Activated CD8-positive, alpha-beta memory T cell treated with anti-CD3 and anti-CD28 coated beads for 36 hours (primary cell): ENCODE data around the gene ABCA1. TPM values are rescaled to one million over a fixed set of nuclear protein-coding genes. Genes with fewer than 3 reads are reported as not detected.

Experiments used
- CTCF ChIA-PET: fragments of 350-600 bp; sonication (Branson Sonifier 250); formaldehyde crosslinking; loops from one replicate; lab custom pipeline; 2021; ENCODE audit warnings: antibody characterized with exemption; lab: Charles Lee
- POLR2A ChIA-PET: fragments of 350-600 bp; sonication (Branson Sonifier 250); formaldehyde crosslinking; loops from one replicate; lab custom pipeline; 2021; ENCODE audit warnings: antibody characterized with exemption; lab: Charles Lee
- total RNA-seq, 2 experiments: library from RNA; stranded (reverse); gene quantifications; one replicate each; pipeline ENCODE4 v1.2.3, GENCODE V29; 2021

Gene ABCA1
- total RNA-seq, 2 experiments from 2014 or later, result 0.29 to 0.32 TPM

DNA sequence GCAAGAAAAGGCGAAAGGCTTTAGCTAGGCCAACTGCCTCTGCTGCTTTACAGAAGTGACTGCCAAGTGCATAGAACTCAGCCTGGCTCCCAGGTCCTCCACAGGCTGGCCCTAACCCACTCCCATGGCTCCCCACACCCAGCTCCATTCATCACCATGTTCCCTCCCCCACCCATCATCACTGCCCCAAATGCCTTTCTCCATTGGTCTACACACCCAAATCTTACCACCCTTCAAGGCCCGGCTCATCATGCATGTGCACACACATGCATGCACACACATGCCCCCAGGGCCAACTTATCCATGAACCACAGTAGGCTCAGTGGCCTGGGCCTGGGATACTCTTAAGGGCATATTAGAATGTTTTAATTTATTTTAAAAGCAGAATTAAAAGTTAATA lies 44.8 kb downstream of the ABCA1 start:
- ChIA-PET CTCF (no interaction called here), POLR2A (no interaction called here)

DNA sequence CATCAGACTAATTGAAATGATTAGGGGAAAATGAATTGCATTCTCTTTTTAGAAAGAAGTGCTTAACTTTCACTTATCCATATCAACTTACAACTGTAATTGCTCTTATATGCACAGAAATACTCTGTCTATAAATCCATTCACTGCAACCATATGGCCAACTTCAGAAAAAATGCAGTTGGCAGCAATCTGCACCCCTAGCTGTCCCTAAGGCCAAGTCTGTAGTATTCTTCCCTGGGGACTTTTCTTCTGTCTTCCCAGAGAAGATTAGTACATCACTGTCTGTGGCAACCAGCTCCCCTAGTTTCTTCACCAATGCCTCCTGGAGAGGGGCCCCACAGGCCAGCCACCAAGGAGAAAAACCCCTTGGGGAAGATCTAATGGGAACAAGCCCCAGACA lies 45.4 kb downstream of the ABCA1 start:
- ChIA-PET POLR2A (no interaction called here), CTCF (no interaction called here)

- CTCF ChIA-PET, result no interaction called here
- POLR2A ChIA-PET, result no interaction called here
Measured at GRCh38 chr9:104882086-104882485, 45.9 kb downstream of the ABCA1 start.

DNA sequence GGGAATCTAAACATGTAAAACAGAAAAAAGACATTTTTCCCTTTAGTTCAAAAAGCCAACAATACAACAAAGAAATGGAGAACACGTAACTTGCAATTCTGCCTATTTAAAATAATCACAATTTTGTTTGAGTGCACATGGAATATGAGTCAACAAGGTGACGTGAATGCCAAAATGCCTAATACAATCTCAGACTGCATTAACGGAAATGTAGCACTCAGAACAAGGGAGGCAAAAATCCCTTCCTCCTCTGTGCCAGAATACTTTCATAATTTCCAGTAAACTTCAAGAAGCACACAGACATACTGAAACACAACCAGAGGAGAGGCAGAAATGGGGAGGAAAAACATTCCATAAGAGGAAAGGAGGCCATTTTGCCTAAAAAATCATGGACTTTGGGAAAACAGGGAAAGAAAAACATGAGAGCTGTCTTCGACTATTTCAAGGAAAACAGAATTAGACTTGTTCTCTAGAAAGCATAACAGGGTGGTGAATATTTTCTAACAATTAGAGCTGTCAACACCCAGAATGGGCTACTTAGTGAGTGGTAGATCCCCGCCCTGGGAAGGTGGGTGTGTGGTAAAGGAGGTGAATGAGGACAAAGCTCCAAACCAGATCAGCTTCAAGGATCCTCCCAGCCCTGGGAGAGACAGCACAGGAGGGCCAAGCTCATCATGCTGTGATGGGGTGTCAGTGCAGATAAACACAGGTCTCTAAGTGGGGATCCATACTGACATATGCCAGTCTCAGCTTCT lies 48.2 kb downstream of the ABCA1 start:
- CTCF ChIA-PET, result no interaction called here
- POLR2A ChIA-PET, result no interaction called here

DNA sequence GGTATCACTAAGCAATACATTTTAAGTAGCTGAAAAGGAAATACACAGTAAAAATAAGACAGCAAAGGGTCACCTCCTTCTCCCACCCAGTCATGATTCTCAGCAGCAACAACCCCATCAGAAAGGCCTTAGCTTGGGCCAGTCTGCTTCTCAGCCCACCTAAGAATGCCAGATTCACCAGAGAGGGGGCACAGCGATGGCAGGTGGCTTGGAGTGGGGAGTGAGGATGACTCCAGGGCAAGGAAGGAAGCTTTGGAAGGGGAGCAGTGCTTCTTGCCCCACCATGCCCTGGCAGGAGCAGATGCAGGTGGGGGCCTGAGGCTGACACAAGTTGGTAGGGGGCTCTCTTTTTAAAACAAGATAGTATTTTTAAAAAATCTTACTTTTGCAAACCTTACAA lies 51.4 kb downstream of the ABCA1 start:
- POLR2A ChIA-PET, result no interaction called here
- CTCF ChIA-PET, result no interaction called here

- POLR2A ChIA-PET, result no interaction called here
- CTCF ChIA-PET, result interaction anchor here (0.5 kb wide), 1 partner anchor 18 kb away, joined by 3 read pairs; no protein-coding TSS in a partner anchor
Measured at GRCh38 chr9:104875897-104876296, 52.1 kb downstream of the ABCA1 start.

DNA sequence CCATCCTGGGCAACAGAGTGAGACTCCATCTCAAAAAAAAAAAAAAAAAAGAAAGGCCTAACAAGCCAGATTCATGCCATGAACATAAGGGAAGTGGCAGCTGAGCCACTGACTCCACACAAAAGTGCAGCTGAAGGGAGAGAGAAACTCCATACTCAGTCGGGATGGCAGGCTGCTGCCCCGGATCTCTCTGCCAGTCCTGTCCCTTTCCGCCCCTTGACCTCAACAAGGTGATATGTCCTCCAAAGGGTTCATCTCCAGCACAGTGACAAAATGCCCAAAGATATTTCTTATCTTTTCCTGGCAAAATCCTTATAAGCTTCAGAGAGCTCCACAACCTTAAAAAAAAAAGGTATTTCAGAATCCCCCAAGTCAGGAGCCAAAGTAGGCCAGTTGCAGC lies 52.6 kb downstream of the ABCA1 start:
- ChIA-PET POLR2A (no interaction called here), CTCF (interaction anchor here (0.5 kb wide), 1 partner anchor 18 kb away, joined by 3 read pairs; no protein-coding TSS in a partner anchor)

DNA sequence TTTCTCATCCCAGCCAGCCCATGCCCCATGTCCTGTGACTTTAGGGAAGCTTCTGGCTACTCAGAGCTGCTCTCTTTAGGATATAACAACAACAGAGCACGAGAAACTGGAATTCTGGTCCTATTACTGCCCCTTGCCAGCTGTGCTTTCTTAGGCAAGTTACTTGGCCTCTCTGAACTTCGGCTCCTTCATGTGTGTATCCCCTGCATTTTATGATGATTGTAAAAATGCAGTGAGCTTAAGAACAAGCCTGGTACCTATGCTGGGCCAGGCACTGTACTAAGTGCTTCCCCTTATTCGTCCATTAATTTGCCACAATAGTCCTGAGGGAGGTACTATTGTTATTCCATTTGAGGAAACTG lies 54.5 kb downstream of the ABCA1 start:
- ChIA-PET POLR2A (no interaction called here), CTCF (interaction anchor here (0.6 kb wide), 1 partner anchor 336 kb away, joined by 3 read pairs; no protein-coding TSS in a partner anchor)

- POLR2A ChIA-PET, result no interaction called here
- CTCF ChIA-PET, result interaction anchor here (0.6 kb wide), 1 partner anchor 337 kb away, joined by 3 read pairs; no protein-coding TSS in a partner anchor
Measured at GRCh38 chr9:104872656-104873488, 55.1 kb downstream of the ABCA1 start.

DNA sequence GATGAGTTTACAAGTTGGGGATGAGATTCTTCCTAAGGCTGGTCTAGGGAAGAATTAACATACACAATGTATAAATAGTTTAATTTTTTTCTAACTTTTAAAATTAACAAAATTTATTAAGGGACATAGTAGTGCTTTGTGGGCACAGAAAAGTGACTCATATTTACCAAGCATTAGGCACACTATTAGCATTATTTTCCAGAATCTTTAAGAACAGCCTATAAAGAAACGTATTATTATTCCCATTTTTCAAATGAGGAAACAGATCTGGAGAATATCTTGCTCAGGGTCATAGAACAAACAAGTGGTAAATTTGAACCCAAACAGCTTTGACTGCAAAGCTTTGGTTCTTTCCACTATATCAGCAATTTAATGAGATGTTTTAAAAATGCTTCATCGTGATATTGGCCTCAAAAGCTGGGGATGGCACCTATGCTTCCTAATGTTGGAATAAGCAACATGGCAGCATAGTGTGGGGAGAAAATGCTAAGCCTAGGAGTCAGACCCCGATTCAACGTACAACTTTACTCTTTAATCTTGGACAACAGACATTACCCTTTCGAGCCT lies 55.9 kb downstream of the ABCA1 start:
- ChIA-PET POLR2A (no interaction called here), CTCF (no interaction called here)

DNA sequence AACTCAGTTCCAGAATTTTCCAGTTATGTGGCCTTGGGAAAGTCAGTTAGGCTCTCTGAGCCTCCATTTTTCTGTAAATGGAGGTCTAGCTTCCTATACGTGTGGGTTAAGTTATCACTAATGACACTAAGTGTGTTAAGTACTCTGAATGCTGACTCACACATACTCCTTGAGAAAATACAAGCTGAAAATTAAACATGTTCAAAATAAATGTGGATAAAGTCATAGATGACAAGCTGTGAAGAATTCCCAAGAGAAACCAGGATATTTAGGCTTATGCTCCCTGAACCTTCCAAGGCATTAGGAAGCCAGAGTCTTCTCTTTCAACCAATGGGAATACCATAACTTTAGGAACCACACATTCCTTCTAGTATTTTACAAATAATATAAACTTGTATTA lies 58.1 kb downstream of the ABCA1 start:
- ChIA-PET CTCF (no interaction called here), POLR2A (no interaction called here)

GRCh38 chr9:104868687-104869404 lies 59.1 kb downstream of the ABCA1 start:
- ChIA-PET POLR2A (no interaction called here), CTCF (interaction anchor here (0.9 kb wide), 1 partner anchor 287 kb away, joined by 3 read pairs; no protein-coding TSS in a partner anchor)

DNA sequence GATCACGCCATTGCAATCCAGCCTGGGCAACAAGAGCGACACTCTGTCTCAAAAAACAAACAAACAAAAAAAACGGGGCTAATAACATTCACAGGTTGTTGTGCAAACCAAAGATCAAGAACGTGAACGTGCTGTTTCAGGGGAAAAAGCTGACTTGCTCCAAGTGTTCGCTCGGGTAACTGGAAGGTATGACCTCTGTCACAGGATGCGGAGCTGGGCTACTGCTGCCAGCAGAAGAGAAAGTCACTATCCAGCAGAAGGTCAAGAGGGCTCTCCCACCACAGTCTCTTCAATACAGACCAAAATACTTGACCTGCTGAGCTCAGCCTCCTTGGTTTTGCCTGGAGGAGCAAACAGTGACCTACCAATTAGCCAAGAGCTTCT lies 59.7 kb downstream of the ABCA1 start:
- CTCF ChIA-PET, result interaction anchor here (0.9 kb wide), 1 partner anchor 288 kb away, joined by 3 read pairs; no protein-coding TSS in a partner anchor
- POLR2A ChIA-PET, result no interaction called here

DNA sequence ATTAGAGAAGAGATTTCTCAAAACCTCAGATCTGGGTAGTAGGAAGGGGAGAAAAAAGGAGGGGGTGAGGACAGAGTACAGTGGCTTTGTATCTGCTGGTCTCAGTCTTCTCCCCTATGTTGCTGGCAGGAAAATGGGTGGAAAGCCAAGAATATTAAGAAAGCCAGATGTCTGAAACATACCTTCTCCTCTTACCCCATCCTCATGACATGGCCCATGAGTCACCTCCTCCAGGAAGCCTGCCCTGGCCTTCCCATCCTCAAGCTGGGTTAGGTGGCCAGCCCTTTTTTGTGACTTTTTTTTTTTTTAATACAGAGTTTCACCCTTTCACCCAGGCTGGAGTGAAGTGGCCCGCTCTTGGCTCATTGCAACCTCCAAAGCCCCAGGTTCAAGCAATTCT lies 61.8 kb downstream of the ABCA1 start:
- ChIA-PET CTCF (no interaction called here), POLR2A (no interaction called here)

DNA sequence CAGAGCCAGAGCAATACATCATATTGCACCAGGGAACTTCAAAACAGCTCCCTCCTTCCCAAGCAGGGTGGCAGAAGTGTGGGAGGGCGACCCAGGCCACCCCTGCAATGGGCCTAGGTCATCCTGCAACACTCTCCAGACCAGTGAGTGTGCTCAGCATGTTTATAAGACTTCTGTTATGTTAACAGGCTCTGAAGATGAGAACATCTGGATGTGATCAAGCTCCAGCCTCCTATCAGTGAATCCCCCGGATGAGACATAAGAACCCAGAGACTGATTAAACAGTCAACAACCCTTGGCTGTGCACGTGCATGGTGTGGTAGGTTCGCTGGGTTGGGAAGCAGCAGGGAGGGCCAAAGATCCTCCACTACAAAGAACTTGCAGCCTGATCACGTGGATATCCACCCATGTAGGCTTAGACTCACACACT lies 63.3 kb downstream of the ABCA1 start:
- POLR2A ChIA-PET, result no interaction called here

GRCh38 chr9:104863180-104863883 lies 64.6 kb downstream of the ABCA1 start:
- POLR2A ChIA-PET, result no interaction called here
- CTCF ChIA-PET, result interaction anchor here (0.6 to 1.5 kb wide), 8 partner anchors 9 to 555 kb away, joined by 3 to 5 read pairs (median 3); no protein-coding TSS in a partner anchor

More for the DNA sequence above, 63.3 kb downstream of the ABCA1 start:
- CTCF ChIA-PET, result interaction anchor here (0.9 to 1.1 kb wide), 2 partner anchors 31 to 295 kb away, joined by 3 read pairs; no protein-coding TSS in a partner anchor

- ChIA-PET CTCF (interaction anchor here (0.7 kb wide), 1 partner anchor 329 kb away, joined by 3 read pairs; no protein-coding TSS in a partner anchor), POLR2A (no interaction called here)
Measured at GRCh38 chr9:104861397-104861796, 66.6 kb downstream of the ABCA1 start.

DNA sequence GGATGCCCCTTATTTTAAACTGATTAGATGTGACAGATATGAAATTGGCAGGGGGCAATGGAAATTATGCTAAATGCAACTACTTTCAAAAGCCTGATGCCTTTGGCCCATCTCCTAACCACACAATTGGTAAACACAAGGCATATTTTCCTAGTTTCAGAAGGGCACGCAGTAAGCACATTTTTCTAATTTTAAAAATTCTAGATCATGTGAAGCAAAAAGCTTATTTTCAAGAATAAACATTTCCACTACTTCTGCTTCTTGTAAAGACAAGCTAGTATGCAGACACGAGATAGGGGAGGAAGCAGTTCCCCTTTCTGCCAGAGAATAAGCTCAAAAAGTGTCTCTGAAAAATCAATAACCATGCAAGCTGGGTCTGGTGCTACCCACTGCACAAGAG lies 67.7 kb downstream of the ABCA1 start:
- ChIA-PET CTCF (no interaction called here), POLR2A (no interaction called here)

DNA sequence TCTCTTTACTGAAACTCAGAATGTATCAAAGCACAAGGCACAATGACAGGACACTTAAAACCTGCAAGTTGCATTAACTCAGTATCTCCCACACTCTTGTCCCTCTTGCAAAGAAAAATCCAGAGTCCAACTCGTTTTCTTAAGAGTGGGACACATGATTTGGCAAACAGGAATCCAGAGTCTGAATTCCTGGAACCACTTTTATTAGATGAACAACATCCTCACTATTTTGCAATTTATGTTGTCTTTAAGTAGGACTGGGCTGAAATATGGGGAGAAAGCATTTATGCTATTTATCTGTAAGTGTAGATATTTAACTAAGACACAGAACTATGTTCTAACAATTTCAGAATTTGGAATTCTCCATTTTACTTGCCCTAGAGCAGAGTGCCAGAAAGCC lies 69.1 kb downstream of the ABCA1 start:
- POLR2A ChIA-PET, result no interaction called here
- CTCF ChIA-PET, result no interaction called here
